HCT116 (cell line): ENCODE results near the gene CPLX4. TPM values are rescaled to one million over a fixed set of nuclear protein-coding genes. Genes with fewer than 3 reads are reported as not detected.

ENCODE experiments used
- ATAC-seq: fragments of 200-7000 bp; cut with Tn5 transposase; 2 replicates; pipeline ENCODE4 v1.9.1; 2020; ENCODE audit warnings: mild to moderate bottlenecking, moderate library complexity
- BruUV-seq: library from RNA; stranded (reverse); fragments of 400-500 nt; replicated peaks from 2 replicates; lab custom pipeline; 2021; lab: Mats Ljungman, UMichigan
- CTCF ChIA-PET: fragments of 300-600 bp; sonication (Branson Sonifier 250); formaldehyde crosslinking; loops from one replicate; lab custom pipeline; 2021; ENCODE audit warnings: antibody characterized with exemption; lab: Charles Lee
- POLR2A ChIA-PET: fragments of 300-600, 350-600 bp; sonication (Branson Sonifier 250); formaldehyde crosslinking; loops from one replicate; lab custom pipeline; 2021; ENCODE audit warnings: antibody characterized with exemption; lab: Charles Lee
- RAD21 ChIA-PET, 2 experiments: fragments of 300-600 bp; sonication (Branson Sonifier 250); formaldehyde crosslinking; loops; one replicate each; lab custom pipeline; 2023; ENCODE audit warnings: low total read pairs in 2 of 2; ENCODE audit not compliant: uncharacterized antibody in 2 of 2, unreplicated experiment in 2 of 2, low non-redundant PET in 1 of 2; lab: Charles Lee
- DNase-seq: peaks from one replicate; pipeline ENCODE4 v3.0.0-alpha.2; 2010; ENCODE audit warnings: low read depth, low spot score
- H2AFZ ChIP-seq: fragments of 200-600 bp; shearing (Covaris generic), sonication (generic); 2 replicates; pipeline ENCODE4 v1.6.1; 2017; ENCODE audit warnings: low read depth, mixed run types, mixed read lengths, antibody characterized with exemption, low read length; ENCODE audit not compliant: poor library complexity, severe bottlenecking
- H3K27ac ChIP-seq: 2 replicates; pipeline ENCODE4 v1.5.1; 2012; ENCODE audit warnings: low read depth, low read length
- H3K27me3 ChIP-seq: fragments of 200-600 bp; sonication (generic); 2 replicates; pipeline ENCODE4 v1.6.1; 2016; ENCODE audit warnings: mixed run types, low read length, mixed read lengths; ENCODE audit not compliant: insufficient read depth
- H3K36me3 ChIP-seq, 2 experiments: fragments of 200-500 bp in 1 of 2; fragments of 200-600 bp in 1 of 2; sonication (Bioruptor generic) in 1 of 2; sonication (generic) in 1 of 2; 2 replicates each; pipeline versions ENCODE4 v1.5.1 to v1.6.1; 2014 to 2016; ENCODE audit warnings: low read length in 2 of 2, inconsistent platforms in 1 of 2, mixed read lengths in 1 of 2, mixed run types in 1 of 2; ENCODE audit not compliant: insufficient read depth in 2 of 2, control insufficient read depth in 1 of 2
- H3K4me1 ChIP-seq, 2 experiments: fragments of 200-600 bp in 1 of 2; sonication (generic) in 1 of 2; 2 replicates each; pipeline versions ENCODE4 v1.5.1 to v1.6.1; 2012 to 2017; ENCODE audit warnings: low read length in 2 of 2, inconsistent platforms in 1 of 2, mild to moderate bottlenecking in 1 of 2, mixed read lengths in 1 of 2, mixed run types in 1 of 2, moderate library complexity in 1 of 2; ENCODE audit not compliant: insufficient read depth in 2 of 2, control insufficient read depth in 1 of 2
- H3K4me2 ChIP-seq: fragments of 200-600 bp; sonication (generic); 2 replicates; pipeline ENCODE4 v1.6.1; 2017; ENCODE audit warnings: mixed run types, low read length, mixed read lengths
- H3K4me3 ChIP-seq, 2 experiments: fragments of 200-600 bp in 1 of 2; sonication (generic) in 1 of 2; replicated peaks in 1 of 2; 2 replicates each; pipeline ENCODE4 v1.5.1; 2011 to 2016; ENCODE audit warnings: low read length in 2 of 2, control low read depth in 1 of 2, low read depth in 1 of 2, mild to moderate bottlenecking in 1 of 2, mixed read lengths in 1 of 2, mixed run types in 1 of 2
- H3K79me2 ChIP-seq: fragments of 200-600 bp; sonication (generic); 2 replicates; pipeline ENCODE4 v1.6.1; 2017; ENCODE audit warnings: mild to moderate bottlenecking, mixed run types, low read length, moderate library complexity, mixed read lengths; ENCODE audit not compliant: insufficient read depth
- H3K9ac ChIP-seq: fragments of 200-600 bp; sonication (generic); 2 replicates; pipeline ENCODE4 v1.6.1; 2016; ENCODE audit warnings: low read length, mixed read lengths
- H3K9me2 ChIP-seq: fragments of 200-600 bp; sonication (generic), shearing (Covaris generic); 2 replicates; pipeline ENCODE4 v1.6.1; 2017; ENCODE audit warnings: mixed run types, mild to moderate bottlenecking, moderate library complexity; ENCODE audit not compliant: insufficient read depth
- H3K9me3 ChIP-seq, 2 experiments: fragments of 200-500 bp in 1 of 2; fragments of 200-600 bp in 1 of 2; sonication (Bioruptor generic) in 1 of 2; sonication (generic) in 1 of 2; 2 replicates each; pipeline ENCODE4 v1.6.1; 2014 to 2017; ENCODE audit warnings: low read length in 2 of 2, mixed read lengths in 2 of 2, inconsistent platforms in 1 of 2, low read depth in 1 of 2, mild to moderate bottlenecking in 1 of 2, mixed run types in 1 of 2, moderate library complexity in 1 of 2; ENCODE audit not compliant: control insufficient read depth in 1 of 2, insufficient read depth in 1 of 2
- H4K20me1 ChIP-seq: fragments of 200-600 bp; sonication (generic), shearing (Covaris generic); 2 replicates; pipeline ENCODE4 v1.6.1; 2017; ENCODE audit warnings: mixed run types, mild to moderate bottlenecking, moderate library complexity; ENCODE audit not compliant: insufficient read depth
- CBX3 ChIP-seq: IDR thresholded peaks from 2 replicates; pipeline ENCODE4 v1.6.1; 2012; ENCODE audit warnings: low read depth
- CTCF ChIP-seq, 3 experiments: fragments of 200-600 bp in 1 of 3; sonication (generic) in 1 of 3; IDR thresholded peaks in 2 of 3; conservative IDR thresholded peaks in 1 of 3; 2 replicates each; pipeline ENCODE4 v1.5.1; 2012 to 2017; ENCODE audit warnings: low read depth in 2 of 3, low read length in 2 of 3, antibody characterized with exemption in 1 of 3, borderline replicate concordance in 1 of 3, control low read depth in 1 of 3, mild to moderate bottlenecking in 1 of 3, mixed read lengths in 1 of 3, mixed run types in 1 of 3, moderate library complexity in 1 of 3; ENCODE audit not compliant: insufficient read depth in 1 of 3
- EGR1 ChIP-seq: IDR thresholded peaks from 2 replicates; pipeline ENCODE4 v1.6.1; 2012; ENCODE audit warnings: low read depth
- ELF1 ChIP-seq: IDR thresholded peaks from 2 replicates; pipeline ENCODE4 v1.6.1; 2012; ENCODE audit warnings: low read depth, borderline replicate concordance
- EZH2phosphoT487 ChIP-seq: fragments of 200-600 bp; IDR thresholded peaks from 2 replicates; pipeline ENCODE4 v1.6.1; 2018; ENCODE audit warnings: antibody characterized with exemption, borderline replicate concordance
- MAX ChIP-seq: IDR thresholded peaks from 2 replicates; pipeline ENCODE4 v1.6.1; 2012
- TCF7L2 ChIP-seq: IDR thresholded peaks from 2 replicates; pipeline ENCODE4 v1.7.0; 2011; ENCODE audit warnings: borderline replicate concordance, inconsistent platforms; ENCODE audit not compliant: insufficient read depth, insufficient read length; ENCODE audit errors: extremely low read depth
- YY1 ChIP-seq: IDR thresholded peaks from 2 replicates; pipeline ENCODE4 v1.6.1; 2011; ENCODE audit warnings: low read length, low read depth, moderate library complexity, mild to moderate bottlenecking; ENCODE audit not compliant: insufficient replicate concordance; ENCODE audit errors: extremely low read depth
- intact Hi-C: fragments of 100-400 bp; cut with micrococcal nuclease; formaldehyde crosslinking; loops from 2 replicates; pipeline ENCODE4 v1.10.0; 2022
- total RNA-seq: library from RNA; stranded (reverse); gene quantifications from one replicate; pipeline ENCODE4 v1.2.1, GENCODE V29; 2021; ENCODE audit not compliant: unreplicated experiment
- TF ChIP-seq, protein P1 (sequence below): IDR thresholded peaks from 2 replicates; pipeline ENCODE4 v1.6.1; 2012

CPLX4 gene
- total RNA-seq, 1 experiment from 2014 or later = not detected

- Histone ChIP-seq H3K9me2 (no peaks in the 10 kb centered on the region), H3K79me2 (peaks cover 61% of the 10 kb centered on the region), H3K27me3 (no peaks in the 10 kb centered on the region), H2AFZ (no peak overlapping the region), H3K4me2 (no peak overlapping the region), H3K36me3 (peaks cover 53 to 55% of the 10 kb centered on the region in 2 experiments), H3K9me3 (no peaks in the 10 kb centered on the region), H3K9ac (no peak overlapping the region), H3K4me1 (peaks cover 4 to 16% of the 10 kb centered on the region in 2 experiments; a peak in 2 of 4 replicates), H3K4me3 (no peak overlapping the region), H4K20me1 (peaks cover 4% of the 10 kb centered on the region; the same call in 1 of the 2 replicates), H3K27ac (no peak overlapping the region)
- CTCF ChIA-PET = no interaction called here
- ATAC-seq = no peak
- RAD21 ChIA-PET = no interaction called here
- POLR2A ChIA-PET = interaction anchor here (0.6 to 1.7 kb wide), 2 partner anchors 24 to 147 kb away, joined by 3 to 4 read pairs; no protein-coding TSS in a partner anchor
- TF ChIP-seq EGR1 (no peak), YY1 (no peak), MAX (no peak), CTCF (IDR thresholded peaks at IDR 0.05 in 2 of 3, conservative IDR thresholded peaks at IDR 0.05 in 1 of 3; ENCODE audit: borderline replicate concordance in 1 of 3, insufficient read depth in 1 of 3, low read depth in 2 of 3, low read length in 2 of 3) (no peak), CBX3 (no peak), ELF1 (no peak), EZH2phosphoT487 (no peak), TCF7L2 (no peak)
- TF ChIP-seq, protein P1, sequence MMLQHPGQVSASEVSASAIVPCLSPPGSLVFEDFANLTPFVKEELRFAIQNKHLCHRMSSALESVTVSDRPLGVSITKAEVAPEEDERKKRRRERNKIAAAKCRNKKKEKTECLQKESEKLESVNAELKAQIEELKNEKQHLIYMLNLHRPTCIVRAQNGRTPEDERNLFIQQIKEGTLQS = no peak
- intact Hi-C loops = loop anchor here (5.0 kb wide), 1 partner anchor 48 kb away; no protein-coding TSS in a partner anchor
- no TSS peak for BruUV-seq
- DNase-seq = no peak
These were observed 36.3 kb upstream of the CPLX4 start for GRCh38 chr18:59354731-59355130.
